Left lung (tissue), 10 donors: ENCODE measurements around the gene FAT1. TPM values are rescaled to one million over a fixed set of nuclear protein-coding genes. Genes with fewer than 3 reads are reported as not detected.

Experiments used
- ATAC-seq: fragments of 200-7000 bp; cut with Tn5 transposase; one replicate; pipeline ENCODE4 v1.9.1; 2020; ENCODE audit warnings: moderate library complexity
- DNase-seq, 4 donors: peaks; one replicate each; pipeline ENCODE4 v3.0.0-alpha.2; 2013 to 2020
- H3K27ac ChIP-seq, 2 donors: fragments of 200-600 bp; sonication (generic) in 1 of 2; one replicate each; pipeline versions ENCODE4 v1.5.0 to v1.8.0; 2020 to 2021
- H3K27me3 ChIP-seq, 2 donors: fragments of 200-600 bp; sonication (generic) in 1 of 2; one replicate each; pipeline versions ENCODE4 v1.5.0 to v1.8.0; 2020 to 2021
- H3K36me3 ChIP-seq, 2 donors: fragments of 200-600 bp; sonication (generic) in 1 of 2; one replicate each; pipeline versions ENCODE4 v1.5.0 to v1.8.0; 2020 to 2021
- H3K4me1 ChIP-seq, 2 donors: fragments of 200-600 bp; one replicate each; pipeline ENCODE4 v1.8.0; 2021
- H3K4me3 ChIP-seq, 2 donors: fragments of 200-600 bp; sonication (generic) in 1 of 2; one replicate each; pipeline versions ENCODE4 v1.5.0 to v1.8.0; 2020 to 2021; ENCODE audit warnings: mild to moderate bottlenecking in 1 of 2
- H3K9me3 ChIP-seq, 2 donors: fragments of 200-600 bp; sonication (generic) in 1 of 2; one replicate each; pipeline versions ENCODE4 v1.5.0 to v1.8.0; 2020 to 2021
- CTCF ChIP-seq, 2 donors: fragments of 200-600 bp; sonication (generic) in 1 of 2; IDR thresholded peaks; one replicate each; pipeline versions ENCODE4 v1.5.0 to v1.8.0; 2021; ENCODE audit warnings: antibody characterized with exemption in 2 of 2
- intact Hi-C, 2 donors: fragments of 100-400 bp; cut with DNase I; formaldehyde crosslinking; loops; one replicate each; pipeline versions ENCODE4 v1.11.2 to v1.14.2; 2022
- polyA plus RNA-seq, 6 donors: library from polyadenylated mRNA; unstranded; fragments of 120-200 nt; gene quantifications; one replicate each; pipeline ENCODE4 v1.2.1, GENCODE V29; 2013; ENCODE audit not compliant: insufficient read length in 6 of 6
- total RNA-seq, 2 donors: library from RNA; stranded (reverse); fragmentation: NEBNext Ultra II Directional; extraction: Animal tissue kit (Norgen Biotek cat#: 25700); gene quantifications; one replicate each; pipeline ENCODE4 v1.2.1, GENCODE V29; 2021
- donor health status: DM: no; HTN: yes; CAD: no.
- donor health status: DM: no; HTN: no; CAD: no.

The FAT1 gene
- total and polyA plus RNA-seq, 8 donors, result 70.3 to 278 (median 232) TPM

GRCh38 chr4:186588503-186588902 lies 135.2 kb downstream of the FAT1 start:
- DNase-seq (no peak), ATAC-seq (no peak)
- intact Hi-C loops, result loop anchor here in 1 of 2 donors (5.0 to 10.0 kb wide), 2 partner anchors 114 to 291 kb away; no protein-coding TSS in a partner anchor
- Histone ChIP-seq H3K4me3 (no peak overlapping the region), H3K9me3 (no peaks in the 10 kb centered on the region), H3K36me3 (peaks cover 0 to 8% of the 10 kb centered on the region in 2 donors), H3K27me3 (no peaks in the 10 kb centered on the region), H3K4me1 (no peaks in the 10 kb centered on the region), H3K27ac (no peak overlapping the region)
- no peak for TF ChIP-seq CTCF (IDR thresholded peaks at IDR 0.05)

DNA sequence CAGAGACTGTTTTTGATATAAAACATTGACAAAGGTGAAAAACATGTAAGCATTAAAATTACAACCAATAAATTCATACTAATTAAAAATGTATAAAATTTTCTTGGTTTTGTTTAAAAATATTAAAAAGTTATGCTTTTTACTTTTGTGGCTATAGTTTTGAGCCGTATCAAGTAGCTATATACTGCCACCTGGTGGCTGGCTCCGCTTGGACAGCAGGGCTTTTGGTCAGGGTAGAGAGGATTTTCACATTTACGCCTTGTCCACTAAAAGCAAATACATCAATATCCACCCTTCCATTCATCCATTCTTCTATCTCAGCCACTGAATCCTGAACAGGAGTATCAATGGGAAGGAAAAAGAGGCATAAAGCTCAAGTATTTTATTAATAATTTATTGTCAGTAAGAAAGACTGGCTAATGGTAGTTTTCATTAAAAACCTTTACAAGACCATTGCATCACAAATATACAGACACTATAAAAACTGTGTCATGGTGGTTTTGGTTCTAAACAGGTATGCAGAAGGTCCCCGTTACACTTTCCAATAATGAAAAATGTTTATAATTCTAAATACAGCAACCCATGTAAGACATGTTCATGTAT lies 136.1 kb downstream of the FAT1 start:
- H3K9me3 ChIP-seq, result no peaks in the 10 kb centered on the region
- no peaks in the 10 kb centered on the region for H3K4me1 ChIP-seq
- intact Hi-C loops, result loop anchor here in 1 of 2 donors (5.0 to 10.0 kb wide), 2 partner anchors 113 to 290 kb away; no protein-coding TSS in a partner anchor
- peak; percentile 86 to 90 for TF ChIP-seq CTCF (IDR thresholded peaks at IDR 0.05)
- DNase-seq, result peak in 3 of 4 donors; percentile 62 to 77 (median 63)
- H3K4me3 ChIP-seq, result no peak overlapping the region
- ATAC-seq, result peak; percentile 87
- no peak overlapping the region for H3K27ac ChIP-seq
- H3K36me3 ChIP-seq, result peaks cover 4 to 8% of the 10 kb centered on the region in 2 donors
- H3K27me3 ChIP-seq, result no peaks in the 10 kb centered on the region

- Histone ChIP-seq H3K27ac (no peak overlapping the region), H3K4me1 (no peaks in the 10 kb centered on the region), H3K4me3 (no peak overlapping the region), H3K27me3 (no peaks in the 10 kb centered on the region), H3K36me3 (peaks cover 4 to 8% of the 10 kb centered on the region in 2 donors), H3K9me3 (peaks cover 0 to 5% of the 10 kb centered on the region in 2 donors)
- TF ChIP-seq CTCF (IDR thresholded peaks at IDR 0.05), result no peak
- no peak for DNase-seq
- intact Hi-C loops, result loop anchor here in 1 of 2 donors (5.0 to 10.0 kb wide), 2 partner anchors 111 to 289 kb away; no protein-coding TSS in a partner anchor
- no peak for ATAC-seq
These were observed 137.5 kb downstream of the FAT1 start for GRCh38 chr4:186586205-186586604.

GRCh38 chr4:186584912-186585311 lies 138.7 kb downstream of the FAT1 start:
- intact Hi-C loops, result loop anchor here in 1 of 2 donors (5.0 to 10.0 kb wide), 2 partner anchors 110 to 288 kb away; no protein-coding TSS in a partner anchor
- Histone ChIP-seq H3K27me3 (no peaks in the 10 kb centered on the region), H3K36me3 (peaks cover 4 to 8% of the 10 kb centered on the region in 2 donors), H3K9me3 (peaks cover 0 to 6% of the 10 kb centered on the region in 2 donors), H3K27ac (no peak overlapping the region), H3K4me3 (no peak overlapping the region), H3K4me1 (no peaks in the 10 kb centered on the region)
- no peak for TF ChIP-seq CTCF (IDR thresholded peaks at IDR 0.05)
- DNase-seq (no peak), ATAC-seq (no peak)

DNA sequence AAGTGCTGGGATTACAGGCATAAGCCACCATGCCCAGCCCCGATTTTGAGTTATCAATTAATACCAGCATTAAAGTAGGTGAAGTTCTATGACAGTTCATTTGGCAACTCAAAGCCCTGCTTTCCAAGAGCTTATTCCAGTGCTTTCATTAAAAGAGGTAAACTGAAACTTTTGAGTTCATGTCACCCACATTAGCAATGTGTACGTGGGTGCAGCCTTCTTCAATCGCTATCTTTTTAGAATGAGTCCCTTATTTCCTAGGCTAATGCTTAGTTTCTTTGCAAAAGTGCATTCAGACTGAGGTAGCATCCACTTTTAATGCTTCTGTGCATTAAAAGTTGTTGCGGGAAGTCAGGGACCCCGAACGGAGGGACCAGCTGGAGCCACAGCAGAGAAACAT lies 142.2 kb downstream of the FAT1 start:
- no peak for TF ChIP-seq CTCF (IDR thresholded peaks at IDR 0.05)
- Histone ChIP-seq H3K4me3 (no peak overlapping the region), H3K36me3 (peaks cover 0 to 4% of the 10 kb centered on the region in 2 donors), H3K4me1 (no peaks in the 10 kb centered on the region), H3K27me3 (no peaks in the 10 kb centered on the region), H3K27ac (no peak overlapping the region), H3K9me3 (peaks cover 0 to 6% of the 10 kb centered on the region in 2 donors)
- DNase-seq (no peak), ATAC-seq (no peak)
- intact Hi-C loops, result loop anchor here in 1 of 2 donors (10.0 kb wide), 1 partner anchor 107 kb away; no protein-coding TSS in a partner anchor
